ENCODE data around the gene ZNF177. TPM values are rescaled to one million over a fixed set of nuclear protein-coding genes. Genes with fewer than 3 reads are reported as not detected.
A peak's percentile ranks its signal among the peaks of the same experiment; 100 is the strongest.

The ZNF177 gene
- total RNA-seq, 1 donor from 2014 or later, result 20.9 TPM

DNA sequence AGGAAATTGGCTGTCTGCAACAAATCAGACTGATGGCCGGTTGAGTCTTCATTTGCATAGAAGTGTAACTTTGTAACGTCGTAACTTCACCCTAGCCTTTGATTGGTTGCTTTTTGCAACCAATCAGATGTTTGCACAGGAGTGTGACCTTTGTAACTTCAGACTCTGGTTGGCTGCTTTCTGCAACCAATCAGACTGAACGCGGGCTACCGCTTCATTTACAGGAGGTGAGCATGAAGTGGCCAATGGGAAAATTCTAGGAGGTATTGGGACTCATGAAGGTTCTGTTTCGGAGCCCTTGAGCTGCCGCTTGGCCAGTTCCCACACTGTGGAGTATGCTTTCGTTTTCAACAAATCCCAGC is 39.3 kb upstream of the ZNF177 start:
- no peaks in the 10 kb centered on the region for H3K27me3 ChIP-seq
- peaks cover 28% of the 10 kb centered on the region for H3K36me3 Mint-ChIP-seq
- peak overlapping the region; percentile 88 for H3K27ac Mint-ChIP-seq

GRCh38 chr19:9323919-9324583 is 38.8 kb upstream of the ZNF177 start, which contains the start of gene ZNF559:
Gene ZNF559 (plus strand): TSS chr19:9324179. CDS start chr19:9338550, 14,371 bp downstream.
- H3K36me3 Mint-ChIP-seq, result peaks cover 33% of the 10 kb centered on the region
- H3K79me2 ChIP-seq (ENCODE audit: low read depth), result peaks cover 47% of the 10 kb centered on the region
- H3K9me3 ChIP-seq (ENCODE audit: low read depth), result peaks cover 17% of the 10 kb centered on the region
- peak within 1 kb of the TSS; percentile 74 for H3K4me2 ChIP-seq
- no peaks in the 10 kb centered on the region for H3K4me1 ChIP-seq
- peaks cover 28% of the 10 kb centered on the region for H3K36me3 ChIP-seq
- H3K4me3 ChIP-seq, result peak within 1 kb of the TSS; percentile 68
- no peaks in the 10 kb centered on the region for H3K27me3 ChIP-seq
- peak within 1 kb of the TSS; percentile 57 for H2AFZ ChIP-seq (replicated peaks)
- H3K9ac ChIP-seq, result peak within 1 kb of the TSS; percentile 56
- H3K4me1 Mint-ChIP-seq, result peaks cover 8% of the 10 kb centered on the region
- H3K27ac ChIP-seq, result peak within 1 kb of the TSS; percentile 71
- peak within 1 kb of the TSS; percentile 92 for H3K4me3 Mint-ChIP-seq
- no peaks in the 10 kb centered on the region for H4K20me1 ChIP-seq (ENCODE audit: low read depth)
- TF ChIP-seq, protein P1, sequence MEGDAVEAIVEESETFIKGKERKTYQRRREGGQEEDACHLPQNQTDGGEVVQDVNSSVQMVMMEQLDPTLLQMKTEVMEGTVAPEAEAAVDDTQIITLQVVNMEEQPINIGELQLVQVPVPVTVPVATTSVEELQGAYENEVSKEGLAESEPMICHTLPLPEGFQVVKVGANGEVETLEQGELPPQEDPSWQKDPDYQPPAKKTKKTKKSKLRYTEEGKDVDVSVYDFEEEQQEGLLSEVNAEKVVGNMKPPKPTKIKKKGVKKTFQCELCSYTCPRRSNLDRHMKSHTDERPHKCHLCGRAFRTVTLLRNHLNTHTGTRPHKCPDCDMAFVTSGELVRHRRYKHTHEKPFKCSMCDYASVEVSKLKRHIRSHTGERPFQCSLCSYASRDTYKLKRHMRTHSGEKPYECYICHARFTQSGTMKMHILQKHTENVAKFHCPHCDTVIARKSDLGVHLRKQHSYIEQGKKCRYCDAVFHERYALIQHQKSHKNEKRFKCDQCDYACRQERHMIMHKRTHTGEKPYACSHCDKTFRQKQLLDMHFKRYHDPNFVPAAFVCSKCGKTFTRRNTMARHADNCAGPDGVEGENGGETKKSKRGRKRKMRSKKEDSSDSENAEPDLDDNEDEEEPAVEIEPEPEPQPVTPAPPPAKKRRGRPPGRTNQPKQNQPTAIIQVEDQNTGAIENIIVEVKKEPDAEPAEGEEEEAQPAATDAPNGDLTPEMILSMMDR (IDR thresholded peaks at IDR 0.05), result peak; percentile 52
- TF ChIP-seq EZH2phosphoT487 (IDR thresholded peaks at IDR 0.05), result no peak
- H3F3A ChIP-seq (ENCODE audit: low read depth), result peaks cover 14% of the 10 kb centered on the region
- peak within 1 kb of the TSS; percentile 88 for H3K27ac Mint-ChIP-seq
- peaks cover 12% of the 10 kb centered on the region for H3K27me3 Mint-ChIP-seq (ENCODE audit: insufficient read depth, low read depth)
- DNase-seq (ENCODE audit: low spot score), result peak; percentile 97
- H3K9me3 Mint-ChIP-seq, result peaks cover 64% of the 10 kb centered on the region

More for the DNA sequence above, 39.3 kb upstream of the ZNF177 start:
- Histone ChIP-seq H3K4me2 (peak overlapping the region; percentile 69), H3K36me3 (peaks cover 23% of the 10 kb centered on the region), H4K20me1 (ENCODE audit: low read depth) (no peaks in the 10 kb centered on the region), H3K4me1 (no peaks in the 10 kb centered on the region), H3K4me3 (peak overlapping the region; percentile 68), H3K27ac (peak overlapping the region; percentile 71), H3K9ac (no peak overlapping the region), H3K9me3 (ENCODE audit: low read depth) (peaks cover 13% of the 10 kb centered on the region), H3K79me2 (ENCODE audit: low read depth) (peaks cover 42% of the 10 kb centered on the region), H2AFZ (replicated peaks) (peak overlapping the region; percentile 57), H3F3A (ENCODE audit: low read depth) (peaks cover 14% of the 10 kb centered on the region)
- Mint-ChIP-seq H3K4me3 (peak overlapping the region; percentile 92), H3K9me3 (peaks cover 59% of the 10 kb centered on the region), H3K4me1 (peaks cover 8% of the 10 kb centered on the region), H3K27me3 (ENCODE audit: insufficient read depth, low read depth) (peaks cover 12% of the 10 kb centered on the region)
- TF ChIP-seq, protein P1 (IDR thresholded peaks at IDR 0.05), result no peak
- TF ChIP-seq EZH2 (IDR thresholded peaks at IDR 0.05) (no peak), EZH2phosphoT487 (IDR thresholded peaks at IDR 0.05) (no peak)
- DNase-seq (ENCODE audit: low spot score), result no peak

DNA sequence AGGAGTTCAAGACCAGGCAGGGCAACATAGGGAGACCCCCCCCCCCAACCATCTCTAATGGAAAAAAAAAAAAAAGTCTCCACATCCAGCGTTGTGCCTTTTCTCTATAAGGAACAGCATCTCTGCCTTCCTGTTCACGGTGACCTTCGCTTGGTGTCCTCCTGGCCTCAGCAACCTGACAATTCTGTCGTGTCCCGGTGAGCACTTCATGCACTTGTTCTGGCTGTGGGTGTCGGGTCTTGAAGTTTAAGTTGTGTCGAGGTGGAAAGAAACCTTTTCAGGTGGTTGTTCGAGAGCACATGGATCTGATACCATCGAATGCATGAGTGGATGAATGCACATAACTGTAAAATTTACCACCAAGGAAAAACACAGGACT is 38.2 kb upstream of the ZNF177 start:
- peaks cover 12% of the 10 kb centered on the region for H3K27me3 Mint-ChIP-seq (ENCODE audit: insufficient read depth, low read depth)
- H2AFZ ChIP-seq (replicated peaks), result peak overlapping the region; percentile 57
- H3K27ac Mint-ChIP-seq, result no peak overlapping the region
- H3K36me3 Mint-ChIP-seq, result peaks cover 38% of the 10 kb centered on the region
- H3K4me1 Mint-ChIP-seq, result peaks cover 8% of the 10 kb centered on the region
- peak overlapping the region; percentile 92 for H3K4me3 Mint-ChIP-seq
- TF ChIP-seq EZH2 (IDR thresholded peaks at IDR 0.05), result no peak
- no peak for TF ChIP-seq EZH2phosphoT487 (IDR thresholded peaks at IDR 0.05)
- TF ChIP-seq, protein P1 (IDR thresholded peaks at IDR 0.05), result no peak
- peaks cover 14% of the 10 kb centered on the region for H3F3A ChIP-seq (ENCODE audit: low read depth)
- H3K27ac ChIP-seq, result no peak overlapping the region
- peaks cover 22% of the 10 kb centered on the region for H3K9me3 ChIP-seq (ENCODE audit: low read depth)
- no peak for DNase-seq (ENCODE audit: low spot score)
- H4K20me1 ChIP-seq (ENCODE audit: low read depth), result no peaks in the 10 kb centered on the region
- H3K9me3 Mint-ChIP-seq, result peaks cover 70% of the 10 kb centered on the region
- no peaks in the 10 kb centered on the region for H3K4me1 ChIP-seq
- no peaks in the 10 kb centered on the region for H3K27me3 ChIP-seq
- peaks cover 28% of the 10 kb centered on the region for H3K36me3 ChIP-seq
- peaks cover 52% of the 10 kb centered on the region for H3K79me2 ChIP-seq (ENCODE audit: low read depth)
- peak overlapping the region; percentile 74 for H3K4me2 ChIP-seq
- peak overlapping the region; percentile 56 for H3K9ac ChIP-seq
- peak overlapping the region; percentile 68 for H3K4me3 ChIP-seq

Measured in neural progenitor cell (in vitro differentiated cells).